GM12878 (cell line): Measurements from ENCODE around the gene CALCR.

Experiments
- ASH2L ChIP-seq: fragments of 300-600, 200-600 bp; sonication (generic); IDR thresholded peaks from 2 replicates; pipeline ENCODE4 v1.6.1; 2017; ENCODE audit warnings: low read depth, mild to moderate bottlenecking, borderline replicate concordance
- JUNB ChIP-seq: IDR thresholded peaks from 2 replicates; pipeline ENCODE4 v1.6.1; 2016; ENCODE audit warnings: antibody characterized with exemption, mild to moderate bottlenecking
- JUND ChIP-seq: IDR thresholded peaks from 2 replicates; pipeline ENCODE4 v1.6.1; 2012; ENCODE audit warnings: low read depth, mild to moderate bottlenecking, low read length, improper control_type of control experiment, moderate library complexity
- MYB ChIP-seq: fragments of 150-350 bp; IDR thresholded peaks from 2 replicates; pipeline ENCODE4 v1.6.1; 2014; ENCODE audit warnings: mild to moderate bottlenecking, low read depth, low read length, borderline replicate concordance
- MYC ChIP-seq: IDR thresholded peaks from 2 replicates; pipeline ENCODE4 v1.6.1; 2011; ENCODE audit warnings: mild to moderate bottlenecking, low read length, moderate library complexity, inconsistent platforms; ENCODE audit not compliant: insufficient read depth, insufficient replicate concordance, insufficient read length, severe bottlenecking
- RFX5 ChIP-seq: IDR thresholded peaks from 2 replicates; pipeline ENCODE4 v1.6.1; 2011; ENCODE audit warnings: low read depth, low read length, improper control_type of control experiment
- SMAD1 ChIP-seq: fragments of 450-650 bp; IDR thresholded peaks from 2 replicates; pipeline ENCODE4 v1.6.1; 2018; ENCODE audit warnings: mild to moderate bottlenecking, low read depth; ENCODE audit not compliant: partially characterized antibody
- SREBF2 ChIP-seq: IDR thresholded peaks from 2 replicates; pipeline ENCODE4 v1.6.1; 2012; ENCODE audit warnings: mild to moderate bottlenecking, low read length
- TCF3 ChIP-seq: IDR thresholded peaks from 2 replicates; pipeline ENCODE4 v1.6.1; 2012; ENCODE audit warnings: low read depth, mild to moderate bottlenecking, low read length, borderline replicate concordance; ENCODE audit not compliant: insufficient read depth
- YY1 ChIP-seq: IDR thresholded peaks from 2 replicates; pipeline ENCODE4 v1.6.1; 2011; ENCODE audit warnings: low read depth, mild to moderate bottlenecking, low read length
- TF ChIP-seq, protein P1 (sequence below): IDR thresholded peaks from 2 replicates; pipeline ENCODE4 v1.6.1; 2011; ENCODE audit warnings: borderline replicate concordance, low read depth, mild to moderate bottlenecking, moderate library complexity, mixed read lengths, low read length; ENCODE audit not compliant: insufficient read depth; ENCODE audit errors: extremely low read length
- TF ChIP-seq, protein P2 (sequence below): IDR thresholded peaks from 2 replicates; pipeline ENCODE4 v1.6.1; 2012; ENCODE audit warnings: mild to moderate bottlenecking, low read depth, low read length
- TF ChIP-seq, protein P3 (sequence below), 3 experiments: IDR thresholded peaks in 2 of 3; conservative IDR thresholded peaks in 1 of 3; 2 replicates each; pipeline ENCODE4 v1.5.1; 2011; ENCODE audit warnings: low read depth in 3 of 3, low read length in 3 of 3, mild to moderate bottlenecking in 3 of 3, control low read depth in 2 of 3, moderate library complexity in 2 of 3, inconsistent platforms in 1 of 3, mixed read lengths in 1 of 3; ENCODE audit not compliant: control insufficient read depth in 2 of 3, insufficient read depth in 1 of 3; ENCODE audit errors: extremely low read depth in 1 of 3
- TF ChIP-seq, protein P4 (sequence below): fragments of 450-650 bp; IDR thresholded peaks from 2 replicates; pipeline ENCODE4 v1.6.1; 2017; ENCODE audit warnings: low read depth, mild to moderate bottlenecking, moderate library complexity

DNA sequence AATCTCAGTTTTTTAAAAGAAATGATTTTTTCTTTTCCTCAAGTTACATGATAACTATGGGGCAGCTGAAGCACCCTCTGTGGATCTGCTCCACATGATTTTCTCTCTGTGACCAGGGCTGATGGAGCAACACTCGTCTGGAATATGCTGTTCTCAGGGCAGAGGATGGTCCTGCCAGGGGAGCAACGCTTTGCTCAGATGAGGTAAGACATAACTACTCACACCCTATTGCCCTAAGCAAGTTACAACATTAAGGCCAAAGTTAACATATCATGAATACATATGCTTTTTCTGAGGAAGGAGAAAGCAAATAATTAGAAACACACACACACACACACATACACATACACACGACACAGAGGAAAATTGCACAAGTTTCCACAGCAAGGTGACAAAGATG lies 71.4 kb downstream of the CALCR start:
- TF ChIP-seq, protein P1, sequence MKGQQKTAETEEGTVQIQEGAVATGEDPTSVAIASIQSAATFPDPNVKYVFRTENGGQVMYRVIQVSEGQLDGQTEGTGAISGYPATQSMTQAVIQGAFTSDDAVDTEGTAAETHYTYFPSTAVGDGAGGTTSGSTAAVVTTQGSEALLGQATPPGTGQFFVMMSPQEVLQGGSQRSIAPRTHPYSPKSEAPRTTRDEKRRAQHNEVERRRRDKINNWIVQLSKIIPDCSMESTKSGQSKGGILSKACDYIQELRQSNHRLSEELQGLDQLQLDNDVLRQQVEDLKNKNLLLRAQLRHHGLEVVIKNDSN, result no peak
- TF ChIP-seq TCF3 (no peak), YY1 (no peak), MYB (no peak), RFX5 (no peak), SMAD1 (no peak), JUNB (no peak), MYC (no peak), JUND (no peak), SREBF2 (no peak), ASH2L (no peak)
- TF ChIP-seq, protein P2, sequence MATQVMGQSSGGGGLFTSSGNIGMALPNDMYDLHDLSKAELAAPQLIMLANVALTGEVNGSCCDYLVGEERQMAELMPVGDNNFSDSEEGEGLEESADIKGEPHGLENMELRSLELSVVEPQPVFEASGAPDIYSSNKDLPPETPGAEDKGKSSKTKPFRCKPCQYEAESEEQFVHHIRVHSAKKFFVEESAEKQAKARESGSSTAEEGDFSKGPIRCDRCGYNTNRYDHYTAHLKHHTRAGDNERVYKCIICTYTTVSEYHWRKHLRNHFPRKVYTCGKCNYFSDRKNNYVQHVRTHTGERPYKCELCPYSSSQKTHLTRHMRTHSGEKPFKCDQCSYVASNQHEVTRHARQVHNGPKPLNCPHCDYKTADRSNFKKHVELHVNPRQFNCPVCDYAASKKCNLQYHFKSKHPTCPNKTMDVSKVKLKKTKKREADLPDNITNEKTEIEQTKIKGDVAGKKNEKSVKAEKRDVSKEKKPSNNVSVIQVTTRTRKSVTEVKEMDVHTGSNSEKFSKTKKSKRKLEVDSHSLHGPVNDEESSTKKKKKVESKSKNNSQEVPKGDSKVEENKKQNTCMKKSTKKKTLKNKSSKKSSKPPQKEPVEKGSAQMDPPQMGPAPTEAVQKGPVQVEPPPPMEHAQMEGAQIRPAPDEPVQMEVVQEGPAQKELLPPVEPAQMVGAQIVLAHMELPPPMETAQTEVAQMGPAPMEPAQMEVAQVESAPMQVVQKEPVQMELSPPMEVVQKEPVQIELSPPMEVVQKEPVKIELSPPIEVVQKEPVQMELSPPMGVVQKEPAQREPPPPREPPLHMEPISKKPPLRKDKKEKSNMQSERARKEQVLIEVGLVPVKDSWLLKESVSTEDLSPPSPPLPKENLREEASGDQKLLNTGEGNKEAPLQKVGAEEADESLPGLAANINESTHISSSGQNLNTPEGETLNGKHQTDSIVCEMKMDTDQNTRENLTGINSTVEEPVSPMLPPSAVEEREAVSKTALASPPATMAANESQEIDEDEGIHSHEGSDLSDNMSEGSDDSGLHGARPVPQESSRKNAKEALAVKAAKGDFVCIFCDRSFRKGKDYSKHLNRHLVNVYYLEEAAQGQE, result no peak
- TF ChIP-seq, protein P3, sequence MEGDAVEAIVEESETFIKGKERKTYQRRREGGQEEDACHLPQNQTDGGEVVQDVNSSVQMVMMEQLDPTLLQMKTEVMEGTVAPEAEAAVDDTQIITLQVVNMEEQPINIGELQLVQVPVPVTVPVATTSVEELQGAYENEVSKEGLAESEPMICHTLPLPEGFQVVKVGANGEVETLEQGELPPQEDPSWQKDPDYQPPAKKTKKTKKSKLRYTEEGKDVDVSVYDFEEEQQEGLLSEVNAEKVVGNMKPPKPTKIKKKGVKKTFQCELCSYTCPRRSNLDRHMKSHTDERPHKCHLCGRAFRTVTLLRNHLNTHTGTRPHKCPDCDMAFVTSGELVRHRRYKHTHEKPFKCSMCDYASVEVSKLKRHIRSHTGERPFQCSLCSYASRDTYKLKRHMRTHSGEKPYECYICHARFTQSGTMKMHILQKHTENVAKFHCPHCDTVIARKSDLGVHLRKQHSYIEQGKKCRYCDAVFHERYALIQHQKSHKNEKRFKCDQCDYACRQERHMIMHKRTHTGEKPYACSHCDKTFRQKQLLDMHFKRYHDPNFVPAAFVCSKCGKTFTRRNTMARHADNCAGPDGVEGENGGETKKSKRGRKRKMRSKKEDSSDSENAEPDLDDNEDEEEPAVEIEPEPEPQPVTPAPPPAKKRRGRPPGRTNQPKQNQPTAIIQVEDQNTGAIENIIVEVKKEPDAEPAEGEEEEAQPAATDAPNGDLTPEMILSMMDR (IDR thresholded peaks at IDR 0.05 in 2 of 3, conservative IDR thresholded peaks at IDR 0.05 in 1 of 3; ENCODE audit: control insufficient read depth in 2 of 3, extremely low read depth in 1 of 3, insufficient read depth in 1 of 3, low read depth in 3 of 3, low read length in 3 of 3), result no peak
- TF ChIP-seq, protein P4, sequence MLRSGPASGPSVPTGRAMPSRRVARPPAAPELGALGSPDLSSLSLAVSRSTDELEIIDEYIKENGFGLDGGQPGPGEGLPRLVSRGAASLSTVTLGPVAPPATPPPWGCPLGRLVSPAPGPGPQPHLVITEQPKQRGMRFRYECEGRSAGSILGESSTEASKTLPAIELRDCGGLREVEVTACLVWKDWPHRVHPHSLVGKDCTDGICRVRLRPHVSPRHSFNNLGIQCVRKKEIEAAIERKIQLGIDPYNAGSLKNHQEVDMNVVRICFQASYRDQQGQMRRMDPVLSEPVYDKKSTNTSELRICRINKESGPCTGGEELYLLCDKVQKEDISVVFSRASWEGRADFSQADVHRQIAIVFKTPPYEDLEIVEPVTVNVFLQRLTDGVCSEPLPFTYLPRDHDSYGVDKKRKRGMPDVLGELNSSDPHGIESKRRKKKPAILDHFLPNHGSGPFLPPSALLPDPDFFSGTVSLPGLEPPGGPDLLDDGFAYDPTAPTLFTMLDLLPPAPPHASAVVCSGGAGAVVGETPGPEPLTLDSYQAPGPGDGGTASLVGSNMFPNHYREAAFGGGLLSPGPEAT, result no peak
